ENCODE results near the gene STK32C.

The STK32C gene

GRCh38 chr10:132211246-132211645 is 96.5 kb downstream of the STK32C start:
- H3K4me3 ChIP-seq (ENCODE audit: low read length): no peak overlapping the region
- no peak for TF ChIP-seq CTCF (conservative IDR thresholded peaks at IDR 0.05; ENCODE audit: low read depth, low read length)
- no peak for DNase-seq (ENCODE audit: low read depth)

- H3K4me3 ChIP-seq (ENCODE audit: low read length): no peak overlapping the region
- TF ChIP-seq CTCF (conservative IDR thresholded peaks at IDR 0.05; ENCODE audit: low read depth, low read length): no peak
- DNase-seq (ENCODE audit: low read depth): no peak
Observed at GRCh38 chr10:132210766-132211165, 97.0 kb downstream of the STK32C start.

- no peak overlapping the region for H3K4me3 ChIP-seq (ENCODE audit: low read length)
- no peak for DNase-seq (ENCODE audit: low read depth)
- TF ChIP-seq CTCF (conservative IDR thresholded peaks at IDR 0.05; ENCODE audit: low read depth, low read length): no peak
Observed at GRCh38 chr10:132209978-132210530, 97.7 kb downstream of the STK32C start.

- TF ChIP-seq CTCF (conservative IDR thresholded peaks at IDR 0.05; ENCODE audit: low read depth, low read length): no peak
- H3K4me3 ChIP-seq (ENCODE audit: low read length): no peak overlapping the region
- DNase-seq (ENCODE audit: low read depth): no peak
Observed at GRCh38 chr10:132209130-132209529, 98.6 kb downstream of the STK32C start.

- DNase-seq (ENCODE audit: low read depth): no peak
- no peak for TF ChIP-seq CTCF (conservative IDR thresholded peaks at IDR 0.05; ENCODE audit: low read depth, low read length)
- H3K4me3 ChIP-seq (ENCODE audit: low read length): no peak overlapping the region
Observed at GRCh38 chr10:132208462-132209050, 99.2 kb downstream of the STK32C start.

GRCh38 chr10:132207536-132208461 is 100.0 kb downstream of the STK32C start:
- no peak for DNase-seq (ENCODE audit: low read depth)
- TF ChIP-seq CTCF (conservative IDR thresholded peaks at IDR 0.05; ENCODE audit: low read depth, low read length): no peak
- H3K4me3 ChIP-seq (ENCODE audit: low read length): no peak overlapping the region

Data from retinal pigment epithelial cell (primary cell).